Measurements from ENCODE around the gene PITPNC1. TPM values are rescaled to one million over a fixed set of nuclear protein-coding genes. Genes with fewer than 3 reads are reported as not detected.
"Not testable (repeated sequence)": the region's sequence is repeated elsewhere in the genome, so short reads cannot be mapped to it uniquely, and the experiment has no call there.

The PITPNC1 gene
- total RNA-seq, 1 donor from 2014 or later = 19.3 TPM

GRCh38 chr17:67639555-67639954 is 262.5 kb downstream of the PITPNC1 start:
- ATAC-seq (ENCODE audit: low read depth) = no peak
- Mint-ChIP-seq H3K27me3 (no peaks in the 10 kb centered on the region), H3K4me3 (no peak overlapping the region), H3K9me3 (no peaks in the 10 kb centered on the region), H3K4me1 (no peaks in the 10 kb centered on the region), H3K36me3 (ENCODE audit: low read depth) (peaks cover 1% of the 10 kb centered on the region), H3K27ac (no peak overlapping the region)
- DNase-seq = no peak
- no peak for TF ChIP-seq CTCF (IDR thresholded peaks at IDR 0.05)
- ChIA-PET CTCF (no interaction called here), POLR2A (no interaction called here)
- intact Hi-C loops (cut with micrococcal nuclease) = no loop called here

DNA sequence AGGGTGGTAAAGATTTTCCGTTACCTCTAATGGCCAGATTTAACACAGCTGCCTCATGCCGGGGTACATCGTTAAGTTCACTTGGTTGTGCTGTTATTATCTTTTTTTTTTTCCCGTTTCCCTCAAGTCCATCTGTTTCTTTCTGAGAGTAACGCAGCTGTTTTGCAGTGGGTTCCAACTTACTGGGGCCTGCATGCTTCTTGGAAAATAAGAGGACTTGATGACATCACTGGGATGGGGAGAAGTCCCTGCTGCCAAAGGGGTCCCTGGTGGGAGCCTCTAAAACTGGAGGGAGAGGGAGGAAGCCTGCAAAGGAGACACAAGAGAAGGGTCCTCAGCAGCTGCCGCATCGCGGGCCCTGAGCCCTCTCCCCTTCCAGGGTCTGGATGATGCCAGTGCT is 262.9 kb downstream of the PITPNC1 start:
- CTCF ChIA-PET = no interaction called here
- Mint-ChIP-seq H3K27me3 (no peaks in the 10 kb centered on the region), H3K4me1 (no peaks in the 10 kb centered on the region), H3K9me3 (no peaks in the 10 kb centered on the region), H3K27ac (no peak overlapping the region), H3K36me3 (ENCODE audit: low read depth) (peaks cover 1% of the 10 kb centered on the region), H3K4me3 (no peak overlapping the region)
- no peak for ATAC-seq (ENCODE audit: low read depth)
- TF ChIP-seq CTCF (IDR thresholded peaks at IDR 0.05) = no peak
- intact Hi-C loops (cut with micrococcal nuclease) = no loop called here
- POLR2A ChIA-PET = no interaction called here
- DNase-seq = no peak

- no peaks in the 10 kb centered on the region for H3K27me3 Mint-ChIP-seq
- ATAC-seq (ENCODE audit: low read depth) (no peak), DNase-seq (no peak)
- no peak overlapping the region for H3K4me3 Mint-ChIP-seq
- no peaks in the 10 kb centered on the region for H3K9me3 Mint-ChIP-seq
- H3K27ac Mint-ChIP-seq = no peak overlapping the region
- no peak for TF ChIP-seq CTCF (IDR thresholded peaks at IDR 0.05)
- POLR2A ChIA-PET = no interaction called here
- intact Hi-C loops (cut with micrococcal nuclease) = no loop called here
- CTCF ChIA-PET = no interaction called here
- H3K4me1 Mint-ChIP-seq = no peaks in the 10 kb centered on the region
- peaks cover under 1% of the 10 kb centered on the region for H3K36me3 Mint-ChIP-seq (ENCODE audit: low read depth)
Measured at GRCh38 chr17:67642488-67642887, 265.4 kb downstream of the PITPNC1 start.

DNA sequence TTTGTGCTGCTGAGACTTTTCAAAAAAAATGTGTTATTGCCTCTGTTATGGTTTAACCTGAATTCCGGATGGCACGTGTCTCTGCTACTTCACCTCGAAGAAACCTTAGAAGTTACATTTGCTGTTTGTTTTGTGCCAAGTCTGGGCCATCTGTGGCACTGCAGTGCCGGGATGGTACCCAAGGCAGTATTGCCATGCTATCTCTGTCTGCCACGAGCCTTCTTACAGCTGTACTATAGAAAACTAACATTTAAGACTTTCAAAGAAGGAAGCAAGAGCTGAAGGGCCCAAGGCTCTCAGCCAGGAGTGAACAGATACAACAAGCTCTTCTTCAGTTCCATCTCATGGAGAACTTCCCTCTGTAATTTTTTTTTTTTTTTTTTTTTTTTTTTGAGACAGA is 267.0 kb downstream of the PITPNC1 start:
- Mint-ChIP-seq H3K36me3 (ENCODE audit: low read depth) (no peaks in the 10 kb centered on the region), H3K4me1 (no peaks in the 10 kb centered on the region), H3K27me3 (no peaks in the 10 kb centered on the region), H3K27ac (no peak overlapping the region), H3K9me3 (no peaks in the 10 kb centered on the region), H3K4me3 (no peak overlapping the region)
- CTCF ChIA-PET = no interaction called here
- ATAC-seq (ENCODE audit: low read depth) (no peak), DNase-seq (no peak)
- POLR2A ChIA-PET = interaction anchor here (0.6 kb wide), 1 partner anchor 58 kb away, joined by 5 read pairs; no protein-coding TSS in a partner anchor
- intact Hi-C loops (cut with micrococcal nuclease) = no loop called here
- no peak for TF ChIP-seq CTCF (IDR thresholded peaks at IDR 0.05)

- H3K27me3 Mint-ChIP-seq; H3K4me1 Mint-ChIP-seq; DNase-seq; intact Hi-C loops (cut with micrococcal nuclease); POLR2A ChIA-PET; ATAC-seq (ENCODE audit: low read depth); H3K36me3 Mint-ChIP-seq (ENCODE audit: low read depth); H3K4me3 Mint-ChIP-seq; CTCF ChIA-PET; H3K9me3 Mint-ChIP-seq; H3K27ac Mint-ChIP-seq: not testable (repeated sequence)
Measured at GRCh38 chr17:67645195-67645594, 268.1 kb downstream of the PITPNC1 start.

DNA sequence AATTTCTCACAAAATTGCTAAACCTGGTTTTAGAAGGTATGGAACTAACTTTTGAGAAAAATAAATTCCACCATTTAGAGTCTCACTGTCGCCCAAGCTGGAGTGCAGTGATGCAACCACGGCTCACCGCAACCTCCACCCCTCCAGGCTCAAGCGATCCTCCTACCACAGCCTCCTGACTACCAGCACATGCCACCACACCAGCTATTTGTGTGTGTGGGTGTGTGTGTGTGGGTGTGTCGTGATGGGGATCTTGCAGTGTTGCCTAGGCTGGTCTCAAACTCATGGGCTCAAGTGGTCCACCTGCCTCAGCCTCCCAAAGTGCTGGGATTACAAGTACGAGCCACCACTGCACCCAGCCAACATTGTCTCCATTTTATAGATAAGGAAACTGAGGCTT is 269.4 kb downstream of the PITPNC1 start:
- no peak for ATAC-seq (ENCODE audit: low read depth)
- DNase-seq = no peak
- ChIA-PET CTCF (no interaction called here), POLR2A (no interaction called here)
- TF ChIP-seq CTCF (IDR thresholded peaks at IDR 0.05) = no peak
- Mint-ChIP-seq H3K36me3 (ENCODE audit: low read depth) (no peaks in the 10 kb centered on the region), H3K4me3 (no peak overlapping the region), H3K9me3 (no peaks in the 10 kb centered on the region), H3K4me1 (peaks cover 4% of the 10 kb centered on the region), H3K27ac (no peak overlapping the region), H3K27me3 (no peaks in the 10 kb centered on the region)
- intact Hi-C loops (cut with micrococcal nuclease) = no loop called here
